SW 1271 (cell line): Measurements from ENCODE around the gene BANF2.
"Not testable (repeated sequence)": the region's sequence is repeated elsewhere in the genome, so short reads cannot be mapped to it uniquely, and the experiment has no call there.

Experiments
- DNase-seq, 2 experiments: peaks; one replicate each; lab custom pipeline; 2025; lab: John Stamatoyannopoulos, UW

The BANF2 gene

GRCh38 chr20:17699931-17700351 lies at the start of gene BANF2:
Gene BANF2 (plus strand): TSS chr20:17699966. CDS start chr20:17725026, 25,060 bp downstream.
- DNase-seq, result no peak

GRCh38 chr20:17650301-17651128 lies 49.3 kb upstream of the BANF2 start:
- DNase-seq, result no peak

GRCh38 chr20:17651129-17651759 lies 48.5 kb upstream of the BANF2 start:
- no peak for DNase-seq

GRCh38 chr20:17651760-17652388 lies 47.9 kb upstream of the BANF2 start:
- no peak for DNase-seq

GRCh38 chr20:17652411-17652810 lies 47.4 kb upstream of the BANF2 start:
- no peak for DNase-seq

GRCh38 chr20:17653835-17654648 lies 45.7 kb upstream of the BANF2 start:
- DNase-seq, result no peak

GRCh38 chr20:17654649-17655285 lies 45.0 kb upstream of the BANF2 start:
- DNase-seq, result no peak

GRCh38 chr20:17655286-17655651 lies 44.5 kb upstream of the BANF2 start:
- DNase-seq, result no peak

- no peak for DNase-seq
These were observed 43.8 kb upstream of the BANF2 start for GRCh38 chr20:17655865-17656479.

- DNase-seq, result no peak
These were observed 42.5 kb upstream of the BANF2 start for GRCh38 chr20:17657079-17657825.

GRCh38 chr20:17657898-17658647 lies 41.7 kb upstream of the BANF2 start:
- DNase-seq, result no peak

- no peak for DNase-seq
These were observed 41.1 kb upstream of the BANF2 start for GRCh38 chr20:17658648-17658993.

GRCh38 chr20:17659344-17659743 lies 40.4 kb upstream of the BANF2 start:
- not testable (repeated sequence) for DNase-seq

GRCh38 chr20:17659801-17660200 lies 40.0 kb upstream of the BANF2 start:
- DNase-seq, result no peak

GRCh38 chr20:17660667-17661066 lies 39.1 kb upstream of the BANF2 start:
- no peak for DNase-seq

- DNase-seq, result no peak
These were observed 38.5 kb upstream of the BANF2 start for GRCh38 chr20:17661121-17661744.

- DNase-seq, result no peak
These were observed 37.3 kb upstream of the BANF2 start for GRCh38 chr20:17662333-17663039.

GRCh38 chr20:17663040-17663399 lies 36.7 kb upstream of the BANF2 start:
- DNase-seq, result no peak

- no peak for DNase-seq
These were observed 36.3 kb upstream of the BANF2 start for GRCh38 chr20:17663486-17663885.
